Gastrocnemius medialis (tissue), 4 donors: Measurements from ENCODE around the gene STK38.

ENCODE experiments used
- POLR2A ChIP-seq, 2 donors: fragments of 450-650 bp; IDR thresholded peaks; one replicate each; pipeline ENCODE4 v1.6.1; 2017; ENCODE audit warnings: antibody characterized with exemption in 2 of 2, mild to moderate bottlenecking in 2 of 2, moderate library complexity in 2 of 2
- TF ChIP-seq, protein P1 (sequence below), 5 experiments: fragments of 450-650 bp in 3 of 5; fragments of 200-600 bp in 2 of 5; sonication (generic) in 2 of 5; IDR thresholded peaks in 4 of 5; conservative IDR thresholded peaks in 1 of 5; 1 replicate in 4 of 5; 2 replicates in 1 of 5; pipeline ENCODE4 v1.5.1; 2016 to 2019; ENCODE audit warnings: antibody characterized with exemption in 5 of 5, mild to moderate bottlenecking in 3 of 5, moderate library complexity in 3 of 5

DNA sequence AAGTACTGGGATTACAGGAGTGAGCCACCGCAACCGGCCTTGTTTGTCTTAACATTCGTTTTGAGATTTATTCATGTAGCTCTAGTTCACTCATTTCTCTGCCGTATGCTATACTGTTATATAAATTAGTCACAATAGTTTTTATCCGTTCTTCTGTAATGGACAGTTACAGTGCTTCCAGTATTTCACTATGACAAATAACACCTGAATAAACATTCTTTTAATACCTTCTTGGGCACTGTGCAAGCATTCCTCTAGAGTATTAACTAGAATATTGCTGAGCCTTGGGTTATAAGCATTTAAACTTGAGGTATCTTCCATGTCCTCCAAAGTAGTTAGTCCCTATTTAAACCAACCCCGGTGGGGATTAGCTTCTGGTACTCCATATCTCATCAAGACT is 45.6 kb downstream of the STK38 start:
- TF ChIP-seq, protein P1, sequence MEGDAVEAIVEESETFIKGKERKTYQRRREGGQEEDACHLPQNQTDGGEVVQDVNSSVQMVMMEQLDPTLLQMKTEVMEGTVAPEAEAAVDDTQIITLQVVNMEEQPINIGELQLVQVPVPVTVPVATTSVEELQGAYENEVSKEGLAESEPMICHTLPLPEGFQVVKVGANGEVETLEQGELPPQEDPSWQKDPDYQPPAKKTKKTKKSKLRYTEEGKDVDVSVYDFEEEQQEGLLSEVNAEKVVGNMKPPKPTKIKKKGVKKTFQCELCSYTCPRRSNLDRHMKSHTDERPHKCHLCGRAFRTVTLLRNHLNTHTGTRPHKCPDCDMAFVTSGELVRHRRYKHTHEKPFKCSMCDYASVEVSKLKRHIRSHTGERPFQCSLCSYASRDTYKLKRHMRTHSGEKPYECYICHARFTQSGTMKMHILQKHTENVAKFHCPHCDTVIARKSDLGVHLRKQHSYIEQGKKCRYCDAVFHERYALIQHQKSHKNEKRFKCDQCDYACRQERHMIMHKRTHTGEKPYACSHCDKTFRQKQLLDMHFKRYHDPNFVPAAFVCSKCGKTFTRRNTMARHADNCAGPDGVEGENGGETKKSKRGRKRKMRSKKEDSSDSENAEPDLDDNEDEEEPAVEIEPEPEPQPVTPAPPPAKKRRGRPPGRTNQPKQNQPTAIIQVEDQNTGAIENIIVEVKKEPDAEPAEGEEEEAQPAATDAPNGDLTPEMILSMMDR (IDR thresholded peaks at IDR 0.05 in 4 of 5, conservative IDR thresholded peaks at IDR 0.05 in 1 of 5) = no peak
- no peak for TF ChIP-seq POLR2A (IDR thresholded peaks at IDR 0.05)
